ENCODE measurements around the gene CLEC16A.

DNA sequence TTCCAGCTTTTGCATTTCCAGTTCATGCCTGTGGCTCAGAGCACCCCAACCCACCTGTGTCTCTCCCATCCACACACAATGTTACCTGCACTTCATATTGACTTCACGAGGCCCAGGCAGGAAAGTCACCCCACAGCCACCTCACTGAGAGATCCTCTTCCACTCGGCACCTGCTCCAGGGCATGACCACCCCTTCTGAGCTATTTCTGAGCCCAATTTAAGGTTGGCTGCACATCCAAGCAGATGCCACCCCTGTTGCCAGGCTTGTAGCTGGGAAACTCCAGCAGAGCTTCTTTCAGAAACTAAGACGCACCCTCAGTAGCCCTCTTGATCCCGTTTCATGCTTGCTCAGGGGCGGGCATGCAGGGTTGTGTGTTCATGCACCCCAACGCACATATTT lies 223.2 kb downstream of the CLEC16A start:
- TF ChIP-seq POLR2A (IDR thresholded peaks at IDR 0.05) (no peak), CTCF (IDR thresholded peaks at IDR 0.05 in 4 of 5, conservative IDR thresholded peaks at IDR 0.05 in 1 of 5) (no peak)
